Fibroblast of upper back skin (primary cell): ENCODE measurements around the gene ACP1.

Experiments
- DNase-seq: peaks from one replicate; pipeline ENCODE4 v3.0.0-alpha.2; 2013

The ACP1 gene

GRCh38 chr2:264493-265468, at the start of gene ACP1:
ACP1 (plus strand) TSS chr2:264947; CDS start chr2:264965, 18 bp downstream.
- peak; percentile 92 for DNase-seq

GRCh38 chr2:216068-216467, 48.7 kb upstream of the ACP1 start:
- no peak for DNase-seq

DNA sequence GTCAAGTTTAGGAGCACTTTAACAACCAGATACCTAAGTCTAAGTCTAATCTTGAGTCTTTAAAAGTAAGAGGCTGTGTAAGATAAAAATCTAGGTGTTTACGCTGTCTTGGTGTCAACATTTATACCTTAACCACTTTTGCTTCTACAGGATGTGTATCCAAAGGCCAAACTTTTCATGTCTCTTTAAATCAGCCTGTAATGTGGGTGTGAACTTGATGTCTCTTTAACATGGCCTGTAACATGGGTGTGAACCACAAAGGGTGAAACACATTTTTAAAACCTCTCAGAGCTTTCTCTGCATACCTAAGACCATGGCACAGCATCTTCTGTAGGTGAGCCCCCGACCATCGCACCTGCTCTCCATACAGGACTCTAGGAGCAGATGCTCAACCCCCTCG, 41.3 kb upstream of the ACP1 start:
- DNase-seq = no peak

DNA sequence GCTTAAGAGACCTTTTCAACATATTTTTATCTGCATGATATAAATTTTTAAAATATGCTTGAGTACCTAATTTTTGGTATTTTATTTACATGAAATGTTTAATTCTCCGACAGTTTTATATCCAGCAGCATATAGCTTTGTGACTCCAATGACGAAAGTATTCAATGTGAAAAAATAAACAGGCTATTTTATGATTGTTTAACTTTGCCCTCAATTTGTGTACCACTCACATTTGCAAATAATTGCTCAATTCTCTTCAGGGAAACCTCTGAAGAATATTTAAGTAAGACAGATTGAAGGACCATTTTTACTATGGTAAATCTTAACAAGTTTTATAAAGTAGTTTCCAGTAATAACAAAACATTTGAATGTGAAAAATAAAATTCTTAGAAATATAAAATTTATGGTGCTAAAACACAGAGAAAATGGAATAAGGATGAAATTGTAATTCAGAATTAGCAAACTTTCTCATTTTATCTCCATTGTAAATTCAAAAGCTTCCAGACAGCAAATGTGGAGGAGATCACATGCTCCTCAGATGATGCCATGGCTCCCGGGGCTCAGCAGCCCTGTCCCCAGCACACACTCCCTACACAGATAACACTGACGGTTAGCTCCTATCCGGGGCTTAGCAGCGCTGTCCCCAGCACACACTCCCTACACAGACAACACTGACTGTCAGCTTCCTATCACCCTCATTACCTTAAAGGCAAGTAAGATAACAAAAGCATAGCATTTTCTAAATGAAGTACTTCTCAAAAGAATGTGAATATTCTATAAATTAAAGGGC, 40.6 kb upstream of the ACP1 start:
- no peak for DNase-seq

- DNase-seq = no peak
Observed at GRCh38 chr2:228115-228514, 36.6 kb upstream of the ACP1 start.

DNA sequence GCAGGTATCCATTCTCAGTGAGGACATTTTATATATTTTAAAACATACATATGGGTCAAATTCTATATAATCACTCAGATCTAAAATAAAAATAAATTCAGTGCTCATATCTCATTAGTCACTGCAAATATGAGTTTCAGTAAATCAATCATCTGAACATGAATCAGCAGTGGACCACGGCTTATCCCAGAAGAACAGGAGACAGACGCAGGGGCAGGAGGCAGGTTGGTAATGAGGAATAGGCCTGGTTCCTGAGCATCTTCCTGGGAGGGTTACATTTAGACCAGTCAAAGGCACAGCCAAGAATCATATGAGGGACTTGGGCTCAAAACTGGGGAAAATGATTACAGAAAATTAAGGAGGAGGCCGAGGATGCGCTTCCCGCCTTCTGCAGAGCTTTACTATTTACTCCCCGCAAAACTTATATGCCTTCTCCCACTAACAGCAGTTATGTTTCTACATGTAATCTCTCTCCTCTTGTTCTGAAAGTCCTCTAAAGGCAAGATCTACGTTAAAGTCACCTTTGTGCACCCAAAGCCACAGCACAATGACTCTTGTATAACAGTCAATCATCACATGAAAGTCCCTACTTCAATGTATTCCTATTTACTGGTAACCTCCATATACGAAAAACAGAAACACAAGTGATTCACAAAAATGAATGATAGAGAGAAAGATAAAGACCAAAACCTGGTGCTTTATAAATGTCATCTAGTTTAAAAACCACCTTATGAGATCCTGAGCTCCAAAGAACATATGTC, 36.0 kb upstream of the ACP1 start:
- DNase-seq = no peak

- no peak for DNase-seq
Observed at GRCh38 chr2:231521-232185, 33.1 kb upstream of the ACP1 start.

- no peak for DNase-seq
Observed at GRCh38 chr2:233030-233429, 31.7 kb upstream of the ACP1 start.

- no peak for DNase-seq
Observed at GRCh38 chr2:234421-234820, 30.3 kb upstream of the ACP1 start.

GRCh38 chr2:236993-237539, 27.7 kb upstream of the ACP1 start:
- no peak for DNase-seq

GRCh38 chr2:237878-238277, 26.9 kb upstream of the ACP1 start:
- DNase-seq = no peak

DNA sequence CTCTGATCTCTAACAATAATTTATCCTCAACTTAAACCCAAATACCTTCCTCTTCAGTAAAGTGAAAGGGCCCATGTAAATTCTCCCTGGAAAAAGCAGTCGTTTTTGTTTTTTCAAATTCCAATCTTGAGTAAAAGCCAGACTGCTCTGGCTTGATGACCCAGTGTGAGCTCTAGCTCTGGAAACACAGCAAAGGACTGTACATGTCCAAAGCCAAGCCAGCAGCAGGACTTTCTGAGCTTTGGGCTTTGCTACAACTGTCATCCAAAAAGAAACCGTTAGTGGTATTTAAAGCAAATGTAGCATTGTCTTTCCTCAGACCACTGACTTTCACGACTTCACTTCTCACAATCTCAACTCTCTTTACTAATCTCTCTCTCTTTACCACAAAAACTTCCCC, 26.3 kb upstream of the ACP1 start:
- DNase-seq = no peak

DNA sequence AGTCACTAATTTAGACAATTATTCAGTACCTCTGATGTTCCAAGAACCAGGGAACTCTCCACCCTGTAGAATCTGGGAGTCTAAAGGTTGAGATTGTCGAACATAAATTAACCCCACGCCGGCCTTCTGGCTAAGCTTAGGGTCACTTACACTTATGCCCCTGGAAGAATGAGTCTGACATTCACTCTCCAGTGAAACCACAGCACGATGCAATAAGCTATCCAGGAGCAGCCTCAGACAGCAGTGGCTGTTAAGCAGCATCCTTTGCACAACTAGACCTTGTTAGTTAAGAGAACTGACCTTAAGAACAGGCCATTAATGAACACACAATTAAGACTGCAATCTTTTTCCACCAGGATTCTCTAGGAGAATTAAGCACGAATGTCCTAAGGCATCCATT, 25.9 kb upstream of the ACP1 start:
- DNase-seq = peak; percentile 11

- DNase-seq = no peak
Observed at GRCh38 chr2:244547-244946, 20.2 kb upstream of the ACP1 start.

- peak; percentile 72 for DNase-seq
Observed at GRCh38 chr2:246489-247144, 18.1 kb upstream of the ACP1 start.

DNA sequence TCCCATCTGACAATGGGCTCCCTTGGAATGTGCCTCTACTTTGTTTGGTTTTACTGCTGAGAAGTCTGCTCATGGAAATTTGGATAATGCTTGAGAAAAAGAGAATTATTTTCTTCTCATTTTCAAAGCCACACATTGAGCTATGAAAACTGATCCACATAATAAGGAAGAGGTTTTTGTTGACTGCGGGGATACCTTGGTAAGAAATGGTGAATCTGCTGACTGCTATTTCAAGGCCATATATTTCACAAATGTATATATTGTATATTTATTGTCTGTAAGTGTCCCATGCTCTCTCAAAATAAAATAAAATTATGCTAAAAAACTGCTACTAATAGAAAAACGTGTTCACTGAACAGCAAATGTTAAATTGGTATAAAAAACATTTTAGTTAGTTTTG, 16.0 kb upstream of the ACP1 start:
- no peak for DNase-seq

DNA sequence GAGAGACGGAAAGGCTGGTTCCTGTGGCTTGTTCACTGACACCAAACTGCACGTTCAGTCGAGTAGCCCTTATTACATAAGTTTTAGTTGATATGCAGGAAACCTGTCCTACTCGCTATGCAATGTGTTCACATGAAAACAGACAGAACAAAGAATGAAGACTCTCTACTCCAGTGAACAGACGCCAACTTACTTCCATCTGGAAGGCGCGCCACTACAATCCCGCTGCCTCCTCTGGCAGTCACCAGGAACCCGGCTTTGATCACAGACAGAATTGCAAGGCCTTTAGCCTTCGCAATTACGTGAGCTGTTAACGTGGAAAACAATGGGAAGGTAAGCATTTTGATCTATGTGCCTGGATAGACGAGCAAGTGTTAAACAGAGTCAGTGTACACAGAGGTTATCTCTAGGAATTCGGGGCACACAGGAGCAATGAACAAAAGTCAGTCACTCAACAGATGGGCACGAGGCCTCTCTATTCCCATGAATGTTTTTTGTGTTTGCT, 15.2 kb upstream of the ACP1 start:
- DNase-seq = no peak

DNA sequence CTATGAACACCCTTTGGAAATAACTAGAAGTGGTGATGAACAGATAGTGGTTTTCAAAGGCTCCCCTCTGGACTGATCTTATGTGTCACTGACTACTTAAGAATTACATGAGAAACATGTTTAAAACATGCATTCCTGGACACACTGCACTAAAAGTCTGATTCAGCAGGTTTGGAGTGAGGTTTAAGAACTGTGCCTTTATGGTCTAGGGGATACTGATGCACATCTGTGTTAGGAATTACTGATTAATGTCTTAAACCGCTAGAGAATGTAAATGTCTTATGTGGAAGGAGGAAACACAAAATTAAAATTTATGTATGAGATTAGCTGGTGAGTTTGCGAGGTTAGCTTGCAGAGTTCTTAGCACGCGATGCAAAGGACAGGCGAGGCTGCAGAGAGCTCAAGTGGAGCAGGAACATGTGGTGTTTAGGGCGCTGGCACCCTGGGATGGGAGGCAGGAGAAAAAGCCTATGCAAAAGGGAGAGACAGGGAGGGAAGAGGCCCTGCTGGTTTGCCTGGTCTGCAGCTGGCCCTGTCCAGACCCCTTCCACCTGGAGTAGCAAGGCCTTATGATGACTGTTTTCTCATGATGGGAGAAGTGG, 12.6 kb upstream of the ACP1 start:
- peak; percentile 13 for DNase-seq

DNA sequence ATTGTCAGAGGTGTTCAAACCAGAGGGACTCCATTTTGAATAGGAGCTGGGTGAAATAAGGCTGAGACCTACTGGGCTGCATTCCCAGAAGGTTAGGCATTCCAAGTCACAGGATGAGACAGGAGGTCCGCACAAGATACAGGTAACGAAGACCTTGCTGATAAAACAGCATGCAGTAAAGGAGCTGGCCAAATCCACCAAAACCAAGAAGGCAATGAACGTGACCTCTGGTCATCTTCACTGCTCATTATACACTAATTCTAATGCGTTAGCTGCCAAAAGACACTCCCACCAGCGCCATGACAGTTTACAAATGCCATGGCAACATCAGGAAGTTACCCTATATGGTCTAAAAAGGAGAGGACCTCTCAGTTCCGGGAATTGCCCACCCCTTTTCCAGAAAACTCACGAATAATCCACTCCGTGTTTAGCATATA, 11.5 kb upstream of the ACP1 start:
- DNase-seq = no peak

- no peak for DNase-seq
Observed at GRCh38 chr2:254241-254640, 10.5 kb upstream of the ACP1 start.

DNA sequence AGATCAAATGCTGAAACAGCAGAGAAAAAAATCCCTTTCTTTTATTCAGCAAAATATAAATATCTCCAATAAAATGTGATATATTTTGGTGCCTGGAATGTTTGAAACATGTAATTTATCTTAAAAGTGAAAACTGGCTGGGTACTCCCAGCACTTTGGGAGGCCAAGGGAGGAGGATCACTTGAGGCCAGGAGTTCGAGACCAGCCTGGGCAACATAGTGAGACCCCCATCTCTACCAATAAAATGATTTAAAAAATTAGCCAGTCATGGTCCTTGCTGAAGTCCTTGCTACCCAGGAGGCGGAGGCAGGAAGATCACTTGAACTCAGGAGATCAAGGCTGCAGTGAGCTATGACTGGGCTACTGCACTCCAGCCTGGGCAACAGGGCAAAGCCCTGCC, 9.6 kb upstream of the ACP1 start:
- no peak for DNase-seq
